MM.1S (cell line): ENCODE data around the gene DDX54.

Source experiments
- DNase-seq: peaks from one replicate; pipeline ENCODE4 v3.0.0-alpha.2; 2015
- H2AFZ ChIP-seq: fragments of 300-600 bp; sonication (generic); 2 replicates; pipeline ENCODE4 v1.6.0; 2016; ENCODE audit warnings: antibody characterized with exemption, low read length
- H3F3A ChIP-seq: fragments of 300-600 bp; sonication (generic); 2 replicates; pipeline ENCODE4 v1.6.1; 2016; ENCODE audit warnings: mild to moderate bottlenecking, antibody characterized with exemption, low read length, moderate library complexity, mixed read lengths; ENCODE audit not compliant: insufficient read depth
- H3K27ac ChIP-seq: fragments of 300-600 bp; sonication (generic); 2 replicates; pipeline ENCODE4 v1.5.1; 2016; ENCODE audit warnings: mild to moderate bottlenecking, low read length
- H3K27me3 ChIP-seq: fragments of 300-600 bp; sonication (generic); replicated peaks from 2 replicates; pipeline ENCODE4 v1.6.0; 2016; ENCODE audit warnings: low read length; ENCODE audit not compliant: insufficient read depth
- H3K36me3 ChIP-seq: fragments of 300-600 bp; sonication (generic); replicated peaks from 2 replicates; pipeline ENCODE4 v1.6.1; 2016; ENCODE audit warnings: mild to moderate bottlenecking, low read length, mixed read lengths; ENCODE audit not compliant: insufficient read depth
- H3K4me1 ChIP-seq: fragments of 300-600 bp; sonication (generic); 2 replicates; pipeline ENCODE4 v1.6.1; 2016; ENCODE audit warnings: low read length, mixed read lengths
- H3K4me2 ChIP-seq: fragments of 300-600 bp; sonication (generic); 2 replicates; pipeline ENCODE4 v1.6.0; 2016; ENCODE audit warnings: low read depth, low read length
- H3K4me3 ChIP-seq: fragments of 300-600 bp; sonication (generic); 2 replicates; pipeline ENCODE4 v1.5.1; 2016; ENCODE audit warnings: low read length, mixed read lengths
- H3K79me2 ChIP-seq: fragments of 300-600 bp; sonication (generic); 2 replicates; pipeline ENCODE4 v1.6.1; 2016; ENCODE audit warnings: mixed run types, low read length, mixed read lengths
- H3K9ac ChIP-seq: fragments of 300-600 bp; sonication (generic); 2 replicates; pipeline ENCODE4 v1.6.1; 2016; ENCODE audit warnings: low read length, mixed read lengths
- H3K9me2 ChIP-seq: fragments of 300-600 bp; sonication (generic); replicated peaks from 2 replicates; pipeline ENCODE4 v1.6.1; 2016; ENCODE audit warnings: mild to moderate bottlenecking, low read length, mixed read lengths; ENCODE audit not compliant: insufficient read depth
- H3K9me3 ChIP-seq: fragments of 300-600 bp; sonication (generic); replicated peaks from 2 replicates; pipeline ENCODE4 v1.6.1; 2016; ENCODE audit warnings: mild to moderate bottlenecking, low read length, mixed read lengths; ENCODE audit not compliant: insufficient read depth
- H4K20me1 ChIP-seq: fragments of 300-600 bp; sonication (generic); 2 replicates; pipeline ENCODE4 v1.6.1; 2016; ENCODE audit warnings: mild to moderate bottlenecking, low read length, moderate library complexity, mixed read lengths; ENCODE audit not compliant: insufficient read depth
- EZH2 ChIP-seq: fragments of 300-600 bp; sonication (generic); optimal IDR thresholded peaks from 2 replicates; pipeline ENCODE3; 2017; ENCODE audit warnings: low read depth, mild to moderate bottlenecking, antibody characterized with exemption, low read length, mixed read lengths
- EZH2phosphoT487 ChIP-seq: fragments of 300-600 bp; sonication (generic); IDR thresholded peaks from 2 replicates; pipeline ENCODE4 v1.6.1; 2018; ENCODE audit warnings: antibody characterized with exemption, low read length
- TF ChIP-seq, protein P1 (sequence below): fragments of 300-600 bp; sonication (generic); IDR thresholded peaks from 2 replicates; pipeline ENCODE4 v1.5.1; 2016; ENCODE audit warnings: antibody characterized with exemption, low read length, mixed read lengths

DDX54 gene

DNA sequence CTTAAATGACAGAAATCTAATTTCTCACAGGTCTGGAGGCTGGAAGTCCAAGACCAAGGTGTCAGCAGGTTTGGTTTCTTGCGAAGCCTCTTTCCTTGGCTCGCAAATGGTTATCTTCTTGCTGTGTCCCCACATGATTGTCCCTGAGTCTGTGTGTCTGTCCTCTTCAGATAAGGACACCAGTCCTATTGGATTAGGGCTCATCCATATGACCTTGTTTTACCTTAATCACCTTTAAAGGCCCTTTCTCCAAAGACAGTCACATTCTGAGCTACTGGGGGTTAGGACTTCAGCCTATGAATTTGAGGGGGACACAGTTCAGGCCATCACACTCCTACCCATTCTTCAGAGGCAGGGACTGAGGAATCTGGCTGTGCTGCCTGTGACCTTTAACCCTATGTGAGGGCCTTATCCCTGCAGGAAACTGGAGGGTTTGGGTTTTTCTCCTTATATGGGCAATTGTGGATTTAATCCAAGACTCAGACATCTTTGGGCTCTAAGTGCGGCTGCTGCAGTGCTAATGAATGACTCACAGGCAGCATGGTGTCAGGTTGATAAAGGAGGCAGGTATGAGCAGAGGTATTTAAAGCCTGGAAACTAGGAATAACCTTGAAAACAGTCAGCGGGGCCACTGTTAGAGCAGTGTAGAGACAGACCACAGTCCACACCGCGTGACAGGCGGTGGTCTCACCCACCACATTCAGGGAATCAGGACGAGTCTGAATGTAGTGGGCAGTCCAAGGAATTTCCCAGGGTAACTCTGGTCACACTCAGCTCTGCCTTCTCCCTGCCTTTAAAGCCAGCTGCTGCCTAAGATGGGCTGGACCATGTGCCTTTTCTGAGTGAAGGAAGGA lies 46.2 kb upstream of the DDX54 start:
- Histone ChIP-seq H3K27ac (no peak overlapping the region), H3K9ac (no peak overlapping the region), H3K4me3 (no peak overlapping the region), H4K20me1 (no peaks in the 10 kb centered on the region), H3K36me3 (no peaks in the 10 kb centered on the region), H3K4me2 (no peak overlapping the region), H3K4me1 (peaks cover 21% of the 10 kb centered on the region), H3F3A (peaks cover 14% of the 10 kb centered on the region; the same call in 1 of the 2 replicates), H3K27me3 (no peaks in the 10 kb centered on the region), H3K9me2 (no peaks in the 10 kb centered on the region), H2AFZ (no peak overlapping the region), H3K79me2 (0 out of 2 replicates have a peak, but pooled peaks cover 3% of the 10 kb centered on the region), H3K9me3 (no peaks in the 10 kb centered on the region)
- DNase-seq, result no peak
- TF ChIP-seq, protein P1, sequence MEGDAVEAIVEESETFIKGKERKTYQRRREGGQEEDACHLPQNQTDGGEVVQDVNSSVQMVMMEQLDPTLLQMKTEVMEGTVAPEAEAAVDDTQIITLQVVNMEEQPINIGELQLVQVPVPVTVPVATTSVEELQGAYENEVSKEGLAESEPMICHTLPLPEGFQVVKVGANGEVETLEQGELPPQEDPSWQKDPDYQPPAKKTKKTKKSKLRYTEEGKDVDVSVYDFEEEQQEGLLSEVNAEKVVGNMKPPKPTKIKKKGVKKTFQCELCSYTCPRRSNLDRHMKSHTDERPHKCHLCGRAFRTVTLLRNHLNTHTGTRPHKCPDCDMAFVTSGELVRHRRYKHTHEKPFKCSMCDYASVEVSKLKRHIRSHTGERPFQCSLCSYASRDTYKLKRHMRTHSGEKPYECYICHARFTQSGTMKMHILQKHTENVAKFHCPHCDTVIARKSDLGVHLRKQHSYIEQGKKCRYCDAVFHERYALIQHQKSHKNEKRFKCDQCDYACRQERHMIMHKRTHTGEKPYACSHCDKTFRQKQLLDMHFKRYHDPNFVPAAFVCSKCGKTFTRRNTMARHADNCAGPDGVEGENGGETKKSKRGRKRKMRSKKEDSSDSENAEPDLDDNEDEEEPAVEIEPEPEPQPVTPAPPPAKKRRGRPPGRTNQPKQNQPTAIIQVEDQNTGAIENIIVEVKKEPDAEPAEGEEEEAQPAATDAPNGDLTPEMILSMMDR, result no peak
- TF ChIP-seq EZH2 (no peak), EZH2phosphoT487 (no peak)

DNA sequence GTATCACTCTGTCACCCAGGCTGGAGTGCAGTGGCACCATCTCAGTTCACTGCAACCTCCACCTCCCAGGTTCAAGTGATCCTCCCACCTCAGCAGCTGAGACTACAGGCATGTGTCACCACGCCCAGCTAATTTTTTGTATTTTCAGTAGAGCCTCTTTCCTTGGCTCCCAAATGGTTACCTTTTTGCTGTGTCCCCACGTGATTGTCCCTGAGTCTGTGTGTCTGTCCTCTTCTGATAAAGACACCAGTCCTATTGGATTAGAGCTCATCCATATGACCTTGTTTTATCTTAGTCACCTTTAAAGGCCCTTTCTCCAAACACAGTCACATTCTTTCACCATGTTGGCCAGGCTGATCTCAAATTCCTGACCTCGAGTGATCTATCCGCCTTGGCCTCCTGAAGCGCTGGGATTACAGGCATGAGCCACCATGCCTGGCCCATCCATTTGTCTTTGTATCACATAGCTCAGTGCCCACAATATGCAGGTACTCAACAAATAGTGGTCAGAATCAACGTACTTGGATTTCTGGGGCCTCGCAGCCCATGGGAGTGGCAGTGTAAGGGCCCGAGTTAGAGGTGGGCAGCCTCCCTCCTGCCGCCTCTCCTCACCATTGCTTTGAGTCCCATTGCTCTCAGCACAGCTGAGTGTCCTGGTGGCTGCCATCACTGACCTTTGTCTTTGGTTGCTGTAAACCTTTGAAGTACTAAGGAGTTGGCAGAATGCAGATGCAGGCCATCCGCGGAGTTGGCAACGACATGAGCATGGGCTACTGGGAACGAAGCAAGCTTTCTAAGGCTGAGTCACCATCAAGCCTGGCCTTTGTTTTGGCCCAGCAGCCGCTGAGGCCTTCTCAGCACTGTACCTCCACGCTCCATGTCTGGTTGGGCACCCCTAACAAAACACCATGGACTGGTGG lies 45.3 kb upstream of the DDX54 start:
- Histone ChIP-seq H3K79me2 (0 out of 2 replicates have a peak, but pooled peaks cover 3% of the 10 kb centered on the region), H2AFZ (no peak overlapping the region), H3K4me2 (peak overlapping the region; percentile 13; the same call in 1 of the 2 replicates), H3K9me3 (no peaks in the 10 kb centered on the region), H3F3A (peaks cover 14% of the 10 kb centered on the region; the same call in 1 of the 2 replicates), H3K36me3 (no peaks in the 10 kb centered on the region), H3K27ac (peak overlapping the region; percentile 82; the same call in 1 of the 2 replicates), H3K27me3 (no peaks in the 10 kb centered on the region), H3K4me3 (no peak overlapping the region), H3K9ac (no peak overlapping the region), H4K20me1 (no peaks in the 10 kb centered on the region), H3K9me2 (no peaks in the 10 kb centered on the region), H3K4me1 (peaks cover 21% of the 10 kb centered on the region)
- DNase-seq, result no peak
- TF ChIP-seq, protein P1, result no peak
- TF ChIP-seq EZH2phosphoT487 (no peak), EZH2 (no peak)

DNA sequence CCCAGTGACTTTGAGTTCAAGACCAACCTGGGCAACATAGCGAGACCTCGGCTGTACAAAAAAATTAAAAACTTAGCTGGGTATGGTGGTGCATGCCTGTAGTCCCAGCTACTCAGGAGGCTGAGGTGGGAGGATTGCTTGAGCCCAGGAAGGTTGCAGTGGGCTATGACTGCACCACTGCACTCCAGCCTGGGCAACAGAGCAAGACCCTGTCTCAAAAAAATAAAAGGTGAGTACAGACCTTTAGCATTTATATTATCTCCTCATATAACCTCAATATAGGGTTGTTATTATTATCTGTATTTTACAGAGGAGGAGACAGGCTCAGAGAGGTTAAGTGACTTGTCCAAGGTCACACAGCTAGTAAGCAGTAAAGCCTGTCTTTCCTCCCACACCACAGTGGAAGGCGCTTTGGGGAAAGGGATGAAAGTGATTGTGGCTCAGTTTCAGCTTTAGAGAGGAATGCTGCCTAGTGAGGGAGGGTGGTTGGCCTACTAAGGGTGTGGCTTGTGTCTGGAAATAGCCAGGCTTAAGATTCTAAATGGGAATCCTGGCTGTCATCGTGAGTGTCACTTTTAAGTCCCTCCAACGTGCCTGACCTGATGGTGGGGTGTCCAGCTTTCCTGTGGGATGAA lies 43.2 kb upstream of the DDX54 start:
- no peaks in the 10 kb centered on the region for H3K36me3 ChIP-seq
- TF ChIP-seq, protein P1, result no peak
- TF ChIP-seq EZH2phosphoT487, result no peak
- no peak for TF ChIP-seq EZH2
- DNase-seq, result no peak
- H2AFZ ChIP-seq, result no peak overlapping the region
- peak overlapping the region; percentile 82; the same call in 1 of the 2 replicates for H3K27ac ChIP-seq
- H3K9me3 ChIP-seq, result no peaks in the 10 kb centered on the region
- H3K4me1 ChIP-seq, result peaks cover 21% of the 10 kb centered on the region
- H3K9ac ChIP-seq, result no peak overlapping the region
- peaks cover 9% of the 10 kb centered on the region for H3K79me2 ChIP-seq
- H3K27me3 ChIP-seq, result no peaks in the 10 kb centered on the region
- no peak overlapping the region for H3K4me3 ChIP-seq
- H3F3A ChIP-seq, result peaks cover 14% of the 10 kb centered on the region; the same call in 1 of the 2 replicates
- H3K4me2 ChIP-seq, result no peak overlapping the region
- no peaks in the 10 kb centered on the region for H4K20me1 ChIP-seq
- no peaks in the 10 kb centered on the region for H3K9me2 ChIP-seq
